Stimulated activated CD4-positive, alpha-beta T cell treated with anti-CD3 and anti-CD28 coated beads, Interleukin-12 subunit alpha, Interleukin-12 subunit beta, amount 100 ng/mL, for 4 hours (primary cell): Measurements from ENCODE around the gene MYO10.

Source experiments
- DNase-seq: peaks from one replicate; pipeline ENCODE4 v3.0.0-alpha.2; 2020

Gene MYO10

DNA sequence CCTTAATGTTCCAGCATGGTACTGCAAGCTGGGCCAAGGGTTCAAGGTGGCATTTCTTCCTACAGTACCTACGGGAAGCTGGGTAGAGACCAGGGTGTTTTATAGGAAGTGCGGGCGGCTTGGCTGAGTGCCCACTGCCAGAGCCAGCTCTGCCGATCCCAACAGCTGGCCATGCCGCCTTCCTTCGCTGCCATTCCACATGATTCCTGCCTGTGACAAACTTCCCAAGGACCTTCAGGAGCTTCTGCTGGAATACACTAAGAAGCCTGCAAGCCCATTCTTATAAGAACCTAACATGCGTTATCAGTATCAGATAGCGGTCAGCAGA is 22.0 kb downstream of the MYO10 start:
- no peak for DNase-seq

DNA sequence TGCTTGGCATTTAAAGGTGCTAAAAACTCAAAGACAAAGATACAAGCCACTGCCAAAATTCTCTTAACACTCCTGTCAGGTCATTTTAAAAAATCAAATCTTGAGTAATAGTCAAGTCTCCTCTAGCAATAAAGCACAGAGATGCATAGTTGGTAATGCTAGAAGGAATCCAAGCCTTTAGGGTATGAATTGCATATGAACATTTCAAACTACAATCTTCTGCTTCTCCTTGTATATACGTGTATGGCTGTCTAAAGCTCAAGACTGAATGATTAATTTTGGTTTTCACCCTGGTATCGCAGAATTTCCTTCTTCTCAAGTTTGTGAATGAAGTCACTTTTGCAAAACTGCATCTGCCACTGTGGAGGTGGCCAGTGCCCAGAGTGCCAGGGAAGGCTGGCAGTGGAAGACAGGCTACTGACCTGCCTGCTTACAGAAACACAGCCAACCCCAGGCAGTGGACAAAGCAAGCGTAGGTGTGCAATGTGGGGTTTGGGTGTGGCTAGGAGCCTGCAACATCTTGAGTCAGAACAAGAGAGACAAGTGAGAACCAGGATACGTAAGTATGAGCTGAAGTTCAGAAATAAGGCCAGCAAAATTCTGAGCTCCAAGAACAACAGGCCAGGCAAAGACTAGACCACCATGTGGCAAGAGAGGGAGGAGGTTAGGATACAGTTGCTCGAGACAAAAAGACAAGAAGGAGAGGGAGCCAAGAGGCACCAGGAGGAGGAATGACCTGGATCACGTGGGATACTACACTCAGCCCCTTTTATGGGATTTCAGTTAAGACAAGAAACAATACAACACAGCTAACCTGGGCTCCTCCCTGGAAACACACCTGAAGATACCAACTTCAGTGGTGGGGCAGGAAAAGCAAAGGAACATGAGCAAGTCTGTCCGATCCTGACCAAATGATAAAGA is 22.6 kb downstream of the MYO10 start:
- no peak for DNase-seq

DNA sequence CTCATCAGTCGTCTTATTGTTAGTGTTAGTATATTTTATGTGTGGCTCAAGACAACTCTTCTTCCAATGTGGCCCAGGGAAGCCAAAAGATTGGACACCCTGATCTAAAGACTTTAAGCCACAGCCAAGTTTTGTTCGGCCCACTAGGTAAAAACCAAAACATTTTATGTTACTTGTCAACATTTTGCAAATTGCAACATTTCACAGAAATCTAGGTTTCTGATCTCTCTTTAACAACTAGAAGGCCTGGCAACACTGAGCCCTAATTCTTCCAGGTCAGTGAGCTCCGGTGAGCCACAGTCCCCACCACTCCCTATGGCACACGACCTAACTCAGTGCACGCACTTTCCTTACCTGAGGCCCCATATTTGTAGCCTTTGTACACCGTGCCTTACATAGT is 24.0 kb downstream of the MYO10 start:
- no peak for DNase-seq

DNA sequence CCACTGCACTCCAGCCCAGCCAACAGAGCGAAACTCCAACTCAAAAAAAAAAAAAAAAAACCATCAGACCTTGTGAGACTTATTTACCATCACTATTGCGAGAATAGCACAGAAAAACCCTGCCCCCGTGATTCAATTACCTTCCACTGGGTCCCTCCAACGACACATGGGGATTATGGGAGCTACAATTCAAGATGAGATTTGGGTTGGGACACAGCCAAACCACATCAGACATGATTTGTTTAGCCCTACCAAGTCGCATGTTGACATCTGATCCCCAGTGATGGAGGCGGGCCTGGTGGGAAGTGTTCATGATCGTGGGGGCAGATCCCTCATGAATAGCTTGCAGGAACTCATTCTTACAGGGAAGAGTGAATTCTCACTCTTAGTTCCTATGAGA is 26.6 kb downstream of the MYO10 start:
- no peak for DNase-seq

DNA sequence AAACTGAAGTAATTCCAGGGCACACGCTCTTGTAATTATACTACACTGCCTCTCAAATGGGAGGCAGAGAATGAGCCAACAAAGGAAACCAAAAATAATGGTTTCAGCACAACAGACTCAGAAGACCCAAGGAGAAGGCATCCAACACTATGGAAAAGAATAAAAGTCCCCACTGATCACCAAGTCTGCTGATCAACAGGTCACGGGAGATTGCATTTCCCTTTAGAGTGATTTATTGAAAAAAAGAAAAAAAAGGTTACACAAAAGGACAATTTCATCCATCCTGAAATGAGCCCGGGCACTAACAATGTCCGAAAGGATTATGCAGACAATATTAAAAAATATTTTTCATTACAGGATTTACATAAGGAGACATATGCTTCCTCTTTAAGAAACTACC is 28.8 kb downstream of the MYO10 start:
- DNase-seq: no peak

DNA sequence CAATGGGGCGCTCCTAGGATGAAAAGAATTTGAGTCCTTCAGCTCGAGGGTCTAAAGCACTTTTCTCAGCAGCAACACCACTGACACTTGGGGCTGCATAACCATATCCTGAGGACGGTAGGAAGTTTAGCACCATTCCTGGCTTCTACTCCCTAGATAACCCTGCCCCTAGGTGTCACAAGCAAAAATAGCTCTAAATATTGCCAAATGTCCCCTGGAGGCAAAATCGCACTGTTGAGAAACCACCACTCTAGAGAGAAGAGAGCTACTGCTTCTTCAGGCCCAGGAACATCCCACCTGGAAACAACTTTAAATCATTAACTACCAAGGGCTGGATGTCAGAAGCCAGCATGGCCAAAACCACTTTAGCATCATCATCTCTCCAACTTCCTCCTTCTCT is 29.8 kb downstream of the MYO10 start:
- no peak for DNase-seq

DNA sequence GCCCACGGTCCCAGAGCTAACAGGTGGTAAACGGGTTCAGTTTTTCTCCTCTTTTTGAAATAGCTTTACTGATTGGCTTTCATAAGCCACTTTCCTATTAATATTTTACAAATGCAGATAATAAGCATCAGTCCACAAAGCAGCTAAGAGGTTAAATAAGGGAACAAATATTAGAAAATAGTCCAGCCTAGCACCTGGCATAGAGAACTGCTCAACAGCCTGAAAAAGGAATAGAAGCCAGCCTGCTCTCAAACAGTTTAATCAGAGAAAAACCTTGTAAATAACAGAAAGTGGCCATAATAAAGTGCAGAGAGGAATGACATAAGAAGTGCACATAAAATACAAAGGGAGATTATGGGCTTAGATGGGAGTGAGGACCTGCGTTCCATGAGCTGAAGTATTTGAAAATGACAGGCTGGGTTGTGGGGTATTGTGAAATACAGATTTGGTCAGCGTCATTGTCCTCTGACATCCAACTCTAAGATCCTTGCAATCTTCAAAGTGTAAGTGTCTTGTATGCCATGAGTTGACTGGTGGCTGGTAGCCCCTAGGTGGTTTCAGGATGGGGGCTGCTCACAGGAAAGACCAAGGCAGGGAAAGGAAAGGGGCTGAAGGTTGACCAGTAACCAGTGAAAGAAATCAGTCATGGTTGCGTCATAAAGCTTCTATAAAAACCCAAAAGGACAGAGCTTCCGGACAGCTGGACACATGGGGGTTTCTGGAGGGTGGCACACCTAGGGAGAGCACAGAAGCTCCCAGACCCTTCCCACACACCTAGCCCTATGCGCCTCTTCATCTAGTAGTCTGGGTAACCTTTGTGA is 32.4 kb downstream of the MYO10 start:
- DNase-seq: no peak

DNA sequence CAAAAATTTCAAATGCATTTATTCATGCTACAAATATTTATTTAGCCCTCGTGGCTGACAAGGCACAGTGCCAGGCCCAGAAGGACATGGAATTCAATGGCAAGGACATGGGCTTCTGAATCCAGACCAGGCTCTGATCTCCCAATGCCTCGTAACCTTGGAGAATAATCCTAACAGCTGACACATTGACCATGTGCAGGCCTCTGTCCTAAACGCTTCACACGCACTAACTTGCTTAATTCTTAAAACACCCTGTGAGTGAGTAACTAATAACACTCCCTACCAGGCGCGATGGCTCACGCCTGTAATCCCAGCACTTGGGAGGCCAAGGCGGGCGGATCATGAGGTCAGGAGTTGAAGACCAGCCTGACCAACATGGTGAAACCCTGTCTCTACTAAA is 33.2 kb downstream of the MYO10 start:
- DNase-seq: no peak

DNA sequence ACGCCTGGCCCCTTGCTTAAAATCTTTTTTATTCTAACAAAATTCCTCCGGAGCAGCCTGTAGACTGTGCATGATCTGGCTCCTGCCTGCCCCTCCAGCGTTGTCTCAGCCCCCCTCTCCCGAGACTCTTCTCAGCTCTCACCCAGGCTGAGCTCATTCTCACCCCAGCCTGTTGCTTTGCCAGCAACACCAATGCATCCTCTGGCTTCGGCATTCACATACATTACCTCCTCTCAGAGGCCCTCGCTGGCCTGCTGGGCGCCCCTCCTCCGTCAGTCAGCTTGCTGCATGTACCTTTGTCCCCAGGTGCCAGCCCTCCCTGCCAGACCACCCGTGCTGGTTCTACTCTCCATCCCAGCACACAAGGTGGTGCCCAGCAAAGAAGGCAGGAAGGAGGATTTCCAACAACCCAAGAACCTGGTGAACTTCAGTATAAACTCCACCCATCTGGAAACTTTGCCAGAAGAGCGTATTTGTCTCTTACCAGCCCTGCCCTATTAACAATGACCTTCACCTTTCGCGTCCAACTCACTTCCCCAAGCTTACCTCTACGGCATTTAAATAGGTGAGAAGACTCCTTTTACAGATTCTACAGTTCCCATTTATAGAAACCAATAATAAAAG is 35.0 kb downstream of the MYO10 start:
- no peak for DNase-seq

DNA sequence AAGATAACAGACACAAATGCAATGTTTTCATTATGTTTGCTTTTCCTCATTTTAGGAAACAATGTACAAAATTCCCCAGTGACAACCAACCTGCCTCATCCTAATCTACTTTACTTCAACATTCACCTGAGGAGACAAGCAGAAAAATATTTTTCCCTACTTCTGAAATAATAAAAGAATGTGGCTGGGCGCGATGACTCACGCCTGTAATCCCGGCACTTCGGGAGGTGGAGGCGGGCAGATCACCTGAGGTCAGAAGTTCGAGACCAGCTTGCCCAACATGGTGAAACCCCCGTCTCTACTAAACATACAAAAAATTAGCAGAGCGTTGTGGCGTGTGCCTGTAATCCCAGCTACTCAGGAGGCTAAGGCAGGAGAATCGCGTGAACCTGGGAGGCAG is 36.9 kb downstream of the MYO10 start:
- DNase-seq: no peak

DNA sequence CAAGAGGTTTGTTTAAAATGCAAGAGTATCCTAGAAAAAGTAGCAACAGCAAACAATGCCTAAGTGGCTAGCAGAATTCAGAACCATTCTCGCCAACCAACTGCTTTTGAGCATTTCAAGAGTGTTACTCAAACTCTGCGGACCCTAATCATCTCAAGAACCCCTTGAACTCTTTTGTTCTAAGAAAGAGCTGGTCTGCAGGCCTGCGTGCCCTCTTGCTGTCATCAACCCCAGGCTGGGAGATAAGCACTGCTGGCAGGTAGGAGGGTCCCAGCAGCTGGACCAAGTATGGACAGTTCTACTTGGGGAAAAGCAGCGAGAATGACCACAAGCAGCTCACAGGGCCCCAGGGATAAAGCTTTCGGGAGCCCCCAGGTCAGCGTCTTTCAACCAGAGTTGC is 38.3 kb downstream of the MYO10 start:
- no peak for DNase-seq

DNA sequence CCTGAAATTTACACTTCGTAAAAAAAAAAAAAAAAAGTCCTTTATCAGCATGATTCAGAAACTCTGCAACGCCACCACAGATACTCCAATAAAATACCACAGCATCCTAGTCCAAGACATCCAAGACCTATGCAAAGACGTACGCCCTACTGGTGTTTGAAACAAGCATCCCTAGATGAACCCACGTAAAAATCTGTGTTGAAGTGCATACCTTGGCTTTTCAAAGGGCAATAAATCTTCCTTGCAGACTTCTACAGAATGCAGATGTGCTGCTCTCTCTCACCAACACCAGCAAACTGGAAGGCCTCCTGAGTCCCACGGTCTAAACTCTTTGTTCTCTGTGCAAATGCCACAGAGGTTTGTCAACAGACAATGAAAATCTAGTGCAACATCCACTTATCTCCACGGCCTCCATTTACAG is 38.8 kb downstream of the MYO10 start:
- DNase-seq: no peak

DNA sequence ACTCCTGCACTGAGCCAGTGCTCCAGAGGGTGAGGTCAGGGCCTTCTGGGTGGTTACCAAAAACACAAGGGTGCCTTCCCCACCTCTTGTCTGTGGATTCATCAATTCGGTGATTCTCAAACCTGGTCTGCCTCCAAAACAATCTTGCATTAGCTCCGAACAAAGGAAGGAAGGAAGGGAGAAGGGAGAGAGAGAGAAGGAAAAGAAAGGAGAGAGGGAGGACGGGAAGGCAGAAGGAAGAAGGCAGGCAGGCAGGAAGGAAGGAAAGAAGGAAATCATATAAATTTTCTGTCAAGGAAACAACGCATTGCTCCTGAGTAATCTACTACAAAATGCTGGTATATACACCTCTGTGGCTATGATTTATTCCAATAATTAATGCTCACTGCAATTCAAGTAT is 39.3 kb downstream of the MYO10 start:
- no peak for DNase-seq

DNA sequence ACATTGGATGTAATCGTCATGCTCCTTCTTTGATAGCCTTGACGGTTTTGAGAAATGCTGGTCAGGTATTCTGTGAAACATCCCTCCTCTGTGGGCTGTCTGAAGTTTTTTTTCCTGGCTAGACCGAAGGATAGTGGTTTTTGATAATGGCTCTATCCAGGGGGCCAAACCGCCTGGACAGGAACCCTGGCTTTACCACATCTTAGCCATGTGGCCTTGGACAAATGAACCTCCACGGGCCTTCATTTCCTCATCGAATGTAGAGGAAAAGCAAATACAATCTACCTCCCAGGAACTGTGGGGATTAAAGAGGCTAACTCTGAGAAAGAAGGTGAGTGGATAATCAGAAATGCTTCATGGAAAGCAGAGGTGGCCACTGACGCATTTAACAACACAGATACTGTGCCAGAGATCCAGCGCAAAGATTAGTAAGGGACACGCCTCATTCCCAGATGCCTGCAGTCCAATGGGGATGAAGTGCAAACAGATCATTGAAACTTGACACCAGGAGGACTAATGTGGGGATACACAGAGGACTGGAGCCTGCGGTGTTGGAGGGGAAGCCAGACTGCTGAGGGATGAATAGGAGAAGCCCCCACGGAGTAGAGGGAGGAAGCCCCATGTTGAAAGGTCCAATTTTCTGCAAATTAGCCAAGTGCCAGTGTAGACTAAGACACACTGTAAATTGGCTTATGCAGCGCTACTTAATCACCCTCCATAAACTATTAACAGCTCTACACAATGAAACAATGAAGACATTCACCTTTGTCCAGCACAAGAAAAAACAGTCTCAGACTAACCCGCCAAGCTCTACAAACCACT is 41.6 kb downstream of the MYO10 start:
- no peak for DNase-seq

DNA sequence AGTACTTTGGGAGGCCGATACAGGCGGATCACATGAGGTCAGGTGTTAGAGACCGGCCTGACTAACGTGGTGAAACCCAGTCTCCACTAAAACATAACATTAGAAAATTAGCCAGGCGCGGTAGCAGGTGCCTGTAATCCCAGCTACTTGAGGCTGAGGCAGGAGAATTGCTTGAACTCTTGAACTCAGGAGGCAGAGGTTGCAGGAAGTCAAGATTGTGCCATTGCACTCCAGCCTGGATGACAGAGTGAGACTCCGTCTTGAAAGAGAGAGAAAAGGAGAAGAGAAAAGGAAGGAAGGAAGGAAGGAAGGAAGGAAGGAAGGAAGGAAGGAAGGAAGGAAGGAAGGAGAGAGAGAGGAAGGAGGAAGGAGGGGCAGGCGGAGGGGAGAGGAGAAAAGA is 45.1 kb downstream of the MYO10 start:
- DNase-seq: no peak

DNA sequence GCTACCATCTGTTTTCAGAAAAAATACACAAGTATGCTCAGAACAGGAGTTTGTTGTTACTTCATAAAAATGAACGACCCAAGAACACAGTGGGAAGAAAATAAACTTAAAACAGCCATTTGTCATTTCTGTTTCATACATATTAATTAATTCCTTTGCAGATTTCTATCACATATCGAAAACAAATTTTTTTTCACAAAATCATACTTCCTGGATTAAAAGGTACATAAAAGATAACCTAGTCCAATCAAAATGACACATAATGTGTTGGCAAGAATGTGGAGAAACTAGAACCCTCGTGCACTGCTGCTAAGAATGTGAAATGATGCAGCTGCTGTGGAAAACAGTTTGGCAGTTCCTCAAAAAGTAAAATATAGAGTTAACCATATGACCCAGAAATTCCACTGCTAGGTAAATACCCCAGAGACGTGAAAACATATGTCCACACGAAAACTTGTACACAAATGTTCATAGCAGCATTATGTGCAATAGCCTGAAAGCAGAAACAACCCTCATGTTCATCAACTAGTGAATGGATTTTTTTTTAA is 46.0 kb downstream of the MYO10 start:
- no peak for DNase-seq

DNA sequence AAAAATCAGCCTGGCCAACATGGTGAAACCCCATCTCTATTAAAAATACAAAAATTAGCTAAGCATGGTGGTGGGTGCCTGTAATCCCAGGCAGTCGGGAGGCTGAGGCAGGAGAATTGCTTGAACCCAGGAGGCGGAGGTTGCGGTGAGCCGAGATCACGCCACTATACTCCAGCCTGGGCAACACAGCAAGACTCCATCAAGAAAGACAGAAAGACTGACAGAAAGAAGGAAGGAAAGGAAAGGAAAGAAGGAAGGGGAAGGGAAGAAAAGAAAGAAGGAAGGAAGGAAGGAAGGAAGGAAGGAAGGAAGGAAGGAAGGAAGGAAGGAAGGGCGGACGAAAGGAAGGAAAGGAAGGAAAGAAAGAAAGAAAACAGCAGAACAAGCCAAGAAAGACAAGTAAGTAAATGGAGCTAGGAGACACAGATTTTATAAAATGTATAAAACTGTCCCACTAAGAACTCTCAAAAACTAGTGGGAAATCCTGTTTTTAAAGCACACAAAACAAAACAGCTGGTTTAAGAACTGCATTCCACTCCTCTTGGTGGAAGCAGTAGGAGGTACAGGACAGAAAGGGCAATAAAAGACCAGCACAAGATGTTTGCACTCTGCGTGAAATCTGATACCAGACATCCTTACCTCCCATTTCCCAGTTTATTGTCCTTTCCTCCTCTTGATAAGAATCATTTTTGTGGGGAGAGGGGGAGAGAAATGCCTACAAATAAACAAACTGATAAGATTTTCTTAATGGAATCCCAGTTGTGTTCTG is 46.7 kb downstream of the MYO10 start:
- DNase-seq: no peak

DNA sequence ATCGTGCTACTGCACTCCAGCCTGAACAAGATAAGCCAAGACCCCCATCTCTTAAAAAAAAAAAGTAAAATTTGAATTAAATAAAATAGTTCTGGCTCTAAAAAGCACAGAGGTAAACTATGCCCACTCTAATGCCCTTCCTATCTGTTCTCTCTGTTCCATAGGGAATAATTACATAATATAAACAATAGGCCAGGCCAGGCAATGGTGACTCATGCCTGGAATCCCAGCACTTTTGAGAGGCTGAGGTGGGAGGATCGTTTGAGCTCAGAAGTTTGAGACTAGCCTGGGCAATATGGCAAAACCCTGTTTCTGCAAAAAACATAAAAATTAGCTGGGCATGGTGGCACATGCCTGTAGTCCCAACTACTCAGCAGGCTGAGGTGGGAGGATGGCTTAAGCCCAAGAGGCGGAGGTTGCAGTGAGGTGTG is 47.4 kb downstream of the MYO10 start:
- no peak for DNase-seq

DNA sequence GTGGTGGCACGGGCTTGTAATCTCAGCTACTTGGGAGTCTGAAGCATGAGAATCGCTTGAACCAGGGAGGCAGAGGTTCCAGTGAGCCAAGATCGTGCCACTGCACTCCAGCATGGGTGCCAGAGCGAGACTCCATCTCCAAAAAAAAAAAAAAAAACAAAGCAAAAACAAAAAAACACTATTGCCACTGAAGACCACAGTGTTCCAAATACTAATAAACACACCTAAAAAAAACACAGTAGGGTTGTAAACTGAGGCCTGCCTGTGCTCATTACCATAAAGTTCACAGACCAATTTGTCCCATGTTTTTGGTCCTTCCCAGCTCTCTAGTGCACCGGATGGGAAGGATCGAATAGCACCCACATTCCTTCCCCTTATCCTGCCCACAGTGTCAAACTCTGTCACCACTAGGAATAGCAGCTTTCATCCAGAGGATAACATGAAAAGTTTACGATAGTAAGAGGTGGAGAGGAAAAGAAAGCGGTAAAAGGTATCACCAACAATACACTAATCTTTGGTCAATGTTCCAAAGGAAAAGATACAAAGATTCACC is 49.2 kb downstream of the MYO10 start:
- DNase-seq: no peak

DNA sequence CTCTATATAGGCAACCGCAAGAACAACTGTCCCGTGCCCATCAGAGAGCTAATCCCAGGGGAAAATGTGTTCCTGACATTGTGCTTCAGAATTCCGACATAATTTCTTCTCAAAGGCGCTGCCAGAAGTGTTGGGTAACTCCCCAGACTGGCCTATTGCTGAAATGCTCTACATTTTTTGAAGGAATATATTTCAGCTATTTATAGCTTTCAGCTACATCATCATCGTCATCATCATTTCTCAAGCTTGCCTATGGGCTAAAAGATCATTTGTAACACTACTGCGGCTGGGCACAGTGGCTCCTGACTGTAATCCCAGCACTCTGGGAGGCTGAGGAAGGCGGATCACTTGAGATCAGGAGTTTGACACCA is 49.7 kb downstream of the MYO10 start:
- no peak for DNase-seq

DNA sequence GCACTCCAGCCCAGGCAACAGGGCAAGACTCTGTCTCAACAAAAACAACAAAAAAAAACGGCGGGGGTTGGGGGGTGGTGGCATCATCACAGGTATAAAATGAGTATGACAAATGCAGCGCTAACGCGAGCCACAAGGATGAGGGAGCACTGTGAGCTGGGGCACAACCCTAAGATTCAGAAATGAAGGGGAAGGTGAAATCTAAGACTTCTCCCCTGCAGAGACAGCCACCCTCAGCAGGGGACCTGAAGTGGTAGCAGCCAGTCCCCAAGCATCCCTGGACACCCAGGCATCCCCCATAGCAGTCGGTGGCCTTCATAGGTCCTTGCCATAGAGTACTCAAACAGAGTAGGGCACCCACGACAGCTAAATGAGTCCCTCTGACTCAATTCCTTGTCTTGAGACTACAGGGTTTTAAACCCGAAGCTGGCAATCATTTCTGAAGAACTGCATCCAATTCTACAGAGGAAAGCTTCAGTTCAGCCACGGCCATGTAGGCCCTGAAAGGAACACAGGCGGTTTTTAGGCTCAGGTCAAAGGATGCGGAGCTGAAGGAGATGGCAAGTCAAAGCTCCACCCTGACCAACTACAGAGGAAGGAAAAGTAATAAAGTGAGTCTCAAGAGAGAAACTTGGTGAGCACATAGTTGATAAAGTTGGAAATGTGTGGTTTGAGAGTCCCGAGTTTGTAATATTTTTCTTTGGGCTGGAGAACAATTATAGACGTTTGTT is 50.3 kb downstream of the MYO10 start:
- no peak for DNase-seq
